HepG2 (cell line): ENCODE data around the gene CARHSP1. TPM values are rescaled to one million over a fixed set of nuclear protein-coding genes. Genes with fewer than 3 reads are reported as not detected.
"Not testable (repeated sequence)": the region's sequence is repeated elsewhere in the genome, so short reads cannot be mapped to it uniquely, and the experiment has no call there.

Experiments used
- ATAC-seq: fragments of 200-7000 bp; cut with Tn5 transposase; 3 replicates; pipeline ENCODE4 v1.9.1; 2020; ENCODE audit warnings: mild to moderate bottlenecking, moderate library complexity
- BruUV-seq: library from RNA; stranded (reverse); fragments of 400-500 nt; replicated peaks from 2 replicates; lab custom pipeline; 2021; lab: Mats Ljungman, UMichigan
- CTCF ChIA-PET: fragments of 300-600 bp; formaldehyde crosslinking; extraction: SDS; loops from one replicate; lab custom pipeline; 2021; ENCODE audit warnings: low total read pairs, inconsistent platforms, low intra/inter-chr PET ratio; lab: Yijun Ruan, JAX
- POLR2A ChIA-PET: fragments of 350-600 bp; sonication (Branson Sonifier 250); formaldehyde crosslinking; loops from one replicate; lab custom pipeline; 2020; ENCODE audit warnings: antibody characterized with exemption, inconsistent platforms; lab: Yijun Ruan, JAX
- DNase-seq: peaks from one replicate; pipeline ENCODE4 v3.0.0-alpha.2; 2015; ENCODE audit warnings: low spot score
- FAIRE-seq: peaks from 3 replicates; lab custom pipeline; 2011; peaks lifted over from hg19 to GRCh38; lab: Jason Lieb, UNC
- H2AFZ ChIP-seq: one replicate; pipeline ENCODE4 v1.6.1; 2011; ENCODE audit warnings: low read length, inconsistent platforms
- H3K27ac ChIP-seq: fragments of 300-600 bp; 3 replicates; pipeline ENCODE4 v1.8.0; 2011; ENCODE audit warnings: mixed run types, mild to moderate bottlenecking, mixed read lengths, low read length, inconsistent platforms; ENCODE audit not compliant: insufficient read depth; ENCODE audit errors: extremely low read length
- H3K27me3 ChIP-seq, 2 experiments: fragments of 200-600 bp in 1 of 2; 2 replicates in 1 of 2; 3 replicates in 1 of 2; pipeline versions ENCODE4 v1.6.0 to v1.8.0; 2011; ENCODE audit warnings: low read length in 2 of 2, mild to moderate bottlenecking in 2 of 2, moderate library complexity in 2 of 2, inconsistent platforms in 1 of 2; ENCODE audit not compliant: insufficient read depth in 2 of 2, control insufficient read depth in 1 of 2
- H3K36me3 ChIP-seq, 2 experiments: fragments of 200-600 bp in 1 of 2; replicated peaks in 1 of 2; 2 replicates in 1 of 2; 3 replicates in 1 of 2; pipeline versions ENCODE4 v1.5.1 to v1.8.0; 2011; ENCODE audit warnings: low read length in 2 of 2, inconsistent platforms in 1 of 2; ENCODE audit not compliant: insufficient read depth in 2 of 2, control insufficient read depth in 1 of 2
- H3K4me1 ChIP-seq: 2 replicates; pipeline ENCODE4 v1.5.1; 2012; ENCODE audit warnings: low read length, inconsistent platforms; ENCODE audit not compliant: insufficient read depth
- H3K4me2 ChIP-seq: 2 replicates; pipeline ENCODE4 v1.6.0; 2011; ENCODE audit warnings: low read depth, low read length, inconsistent platforms
- H3K4me3 ChIP-seq, 3 experiments: fragments of 200-600 bp in 1 of 3; sonication (generic), shearing (Covaris generic) in 1 of 3; replicated peaks in 1 of 3; 2 replicates each; pipeline ENCODE4 v1.5.1; 2011 to 2016; ENCODE audit warnings: low read length in 3 of 3, inconsistent platforms in 2 of 3, low read depth in 2 of 3, mild to moderate bottlenecking in 2 of 3, control low read depth in 1 of 3, mixed read lengths in 1 of 3; ENCODE audit not compliant: insufficient read depth in 1 of 3
- H3K79me2 ChIP-seq: one replicate; pipeline ENCODE4 v1.6.1; 2011; ENCODE audit warnings: low read length, inconsistent platforms; ENCODE audit not compliant: insufficient read depth
- H3K9ac ChIP-seq: 2 replicates; pipeline ENCODE4 v1.6.0; 2011; ENCODE audit warnings: mild to moderate bottlenecking, low read depth, low read length, inconsistent platforms; ENCODE audit not compliant: insufficient read depth
- H3K9me3 ChIP-seq: 2 replicates; pipeline ENCODE4 v1.5.1; 2012; ENCODE audit warnings: mild to moderate bottlenecking, low read length
- H4K20me1 ChIP-seq: 2 replicates; pipeline ENCODE4 v1.6.0; 2011; ENCODE audit warnings: inconsistent platforms, mild to moderate bottlenecking, low read length, moderate library complexity; ENCODE audit not compliant: insufficient read depth
- AGO2 ChIP-seq: fragments of 200-400 bp; formaldehyde crosslinking; optimal IDR thresholded peaks from 2 replicates; pipeline ENCODE3; 2017; ENCODE audit warnings: mild to moderate bottlenecking, low read depth, low read length, moderate library complexity
- HOXA5 ChIP-seq: sonication (generic); formaldehyde crosslinking; IDR thresholded peaks from 2 replicates; pipeline ENCODE4 v1.4.0; 2020; ENCODE audit warnings: missing genetic modification reagents
- RBM22 ChIP-seq: fragments of 200-400 bp; formaldehyde crosslinking; optimal IDR thresholded peaks from 2 replicates; pipeline ENCODE3; 2017; ENCODE audit warnings: mild to moderate bottlenecking, low read length, moderate library complexity
- THYN1 ChIP-seq: sonication (generic); formaldehyde crosslinking; IDR thresholded peaks from 2 replicates; pipeline ENCODE4 v1.8.1; 2023; ENCODE audit warnings: low read depth, mild to moderate bottlenecking, moderate library complexity, missing genetic modification reagents, borderline replicate concordance
- ZNF850 ChIP-seq: sonication (generic); formaldehyde crosslinking; conservative IDR thresholded peaks from 2 replicates; pipeline ENCODE4 v1.9.0; 2021; ENCODE audit warnings: mild to moderate bottlenecking, missing genetic modification reagents
- WGBS: methylation state at CpG from one replicate; pipeline ENCODE4 v1.1.6; 2017; ENCODE audit warnings: low lambda C conversion rate; 5-methylcytosine and 5-hydroxymethylcytosine counted together
- in situ Hi-C: cut with HindIII; loops from 2 replicates; pipeline ENCODE4 v1.10.0; 2017; ENCODE audit warnings: low pct_unique_long_range_greater_than_20kb; ENCODE audit not compliant: extremely low pct_ligation_motif_present
- intact Hi-C: fragments of 100-400 bp; cut with micrococcal nuclease; formaldehyde crosslinking; loops from one replicate; pipeline ENCODE4 v1.10.0; 2022; ENCODE audit not compliant: unreplicated experiment
- polyA plus RNA-seq, 8 experiments: library from polyadenylated mRNA; depleted of rRNA in 3 of 8; stranded (reverse) in 7 of 8; unstranded in 1 of 8; fragments of >200 nt; fragmentation: Illumina TruSeq in 4 of 8; extraction: Trizol in 4 of 8; gene quantifications; 2 replicates each; pipeline versions ENCODE4 v1.2.1 to v1.2.3, GENCODE V29; 2011 to 2016; ENCODE audit warnings: low read depth in 4 of 8, missing spikeins in 1 of 8, mixed read lengths in 1 of 8; ENCODE audit not compliant: insufficient read depth in 1 of 8
- total RNA-seq, 5 experiments: library from RNA; depleted of rRNA; stranded (reverse); fragments of >200 nt; fragmentation: Illumina TruSeq; extraction: Trizol; gene quantifications; 2 replicates each; pipeline ENCODE4 v1.2.3, GENCODE V29; 2016; ENCODE audit warnings: low read depth in 1 of 5

The CARHSP1 gene
- total and polyA plus RNA-seq, 2 of the 13 experiments (the other 11 are each of a cell fraction or from before 2014, with no cell fraction given), result 173 to 345 TPM

GRCh38 chr16:8868416-8869211 is at the start of gene CARHSP1 (continued):
- TF ChIP-seq THYN1 (CRISPR knock-in tag) (no peak), HOXA5 (no peak), ZNF850 (CRISPR knock-in tag) (no peak), AGO2 (peak; percentile 94)
- TF ChIP-seq, all 625 proteins: peak for 237

- POLR2A ChIA-PET, in situ Hi-C loops, H3K27me3 ChIP-seq, intact Hi-C loops, BruUV-seq, H2AFZ ChIP-seq, H3K9me3 ChIP-seq, H4K20me1 ChIP-seq, FAIRE-seq, ATAC-seq, H3K4me3 ChIP-seq, CTCF ChIA-PET, H3K4me2 ChIP-seq, H3K27ac ChIP-seq, H3K4me1 ChIP-seq, DNase-seq, H3K9ac ChIP-seq: not testable (repeated sequence)
- Histone ChIP-seq H3K36me3 (peaks cover 71 to 98% of the 10 kb centered on the region in 2 experiments), H3K79me2 (peaks cover 16% of the 10 kb centered on the region)
- 97% methylated on average over 10 of the region's 10 CpGs for WGBS
- peak; percentile 49 for TF ChIP-seq RBM22
Measured at GRCh38 chr16:8917336-8917735, 48.5 kb upstream of the CARHSP1 start.
